SJCRH30 (cell line): Measurements from ENCODE around the gene GPRC5C. TPM values are rescaled to one million over a fixed set of nuclear protein-coding genes. Genes with fewer than 3 reads are reported as not detected.
"Not testable (repeated sequence)": the region's sequence is repeated elsewhere in the genome, so short reads cannot be mapped to it uniquely, and the experiment has no call there.

ENCODE experiments used
- DNase-seq, 2 experiments: peaks; one replicate each; pipeline ENCODE4 v3.0.0-alpha.2; 2015 to 2020
- H3K27ac ChIP-seq: fragments of 250-450 bp; sonication (Bioruptor Pico); 2 replicates; pipeline ENCODE4 v1.5.1; 2020; ENCODE audit warnings: mild to moderate bottlenecking, moderate library complexity
- H3K27me3 ChIP-seq: fragments of 250-450 bp; sonication (Bioruptor Pico); 2 replicates; pipeline ENCODE4 v1.5.1; 2020; ENCODE audit warnings: mild to moderate bottlenecking, moderate library complexity
- H3K36me3 ChIP-seq: fragments of 250-450 bp; sonication (Bioruptor Pico); 2 replicates; pipeline ENCODE4 v1.5.1; 2020; ENCODE audit warnings: mild to moderate bottlenecking, moderate library complexity
- H3K4me1 ChIP-seq: fragments of 250-450 bp; sonication (Bioruptor Pico); 2 replicates; pipeline ENCODE4 v1.5.1; 2020; ENCODE audit warnings: mild to moderate bottlenecking, moderate library complexity
- H3K4me3 ChIP-seq: fragments of 250-450 bp; sonication (Bioruptor Pico); 2 replicates; pipeline ENCODE4 v1.5.1; 2020; ENCODE audit warnings: mild to moderate bottlenecking, moderate library complexity
- H3K9me3 ChIP-seq: fragments of 250-450 bp; sonication (Bioruptor Pico); replicated peaks from 2 replicates; pipeline ENCODE4 v1.5.1; 2020; ENCODE audit warnings: mild to moderate bottlenecking, moderate library complexity
- total RNA-seq: library from RNA; depleted of rRNA; stranded (reverse); fragments of >200 nt; shearing (Covaris generic); gene quantifications from 2 replicates; pipeline ENCODE4 v1.2.3, GENCODE V29; 2014

Gene GPRC5C
- total RNA-seq, 1 experiment from 2014 or later = not detected

GRCh38 chr17:74394977-74395376 is 36.9 kb upstream of the GPRC5C start:
- no peak overlapping the region for H3K4me3 ChIP-seq
- peaks cover 17% of the 10 kb centered on the region; the same call in 1 of the 2 replicates for H3K27me3 ChIP-seq

GRCh38 chr17:74396567-74396966 is 35.3 kb upstream of the GPRC5C start:
- Histone ChIP-seq H3K36me3 (no peaks in the 10 kb centered on the region), H3K9me3 (0 out of 2 replicates have a peak, but pooled peaks cover 4% of the 10 kb centered on the region), H3K27me3 (peaks cover 17% of the 10 kb centered on the region; the same call in 1 of the 2 replicates), H3K27ac (no peak overlapping the region), H3K4me3 (no peak overlapping the region), H3K4me1 (no peaks in the 10 kb centered on the region)
- DNase-seq = no peak

More at GRCh38 chr17:74394977-74395376, 36.9 kb upstream of the GPRC5C start:
- no peaks in the 10 kb centered on the region for H3K36me3 ChIP-seq
- H3K4me1 ChIP-seq = no peaks in the 10 kb centered on the region
- no peak overlapping the region for H3K27ac ChIP-seq
- H3K9me3 ChIP-seq = 0 out of 2 replicates have a peak, but pooled peaks cover 4% of the 10 kb centered on the region
- no peak for DNase-seq

DNA sequence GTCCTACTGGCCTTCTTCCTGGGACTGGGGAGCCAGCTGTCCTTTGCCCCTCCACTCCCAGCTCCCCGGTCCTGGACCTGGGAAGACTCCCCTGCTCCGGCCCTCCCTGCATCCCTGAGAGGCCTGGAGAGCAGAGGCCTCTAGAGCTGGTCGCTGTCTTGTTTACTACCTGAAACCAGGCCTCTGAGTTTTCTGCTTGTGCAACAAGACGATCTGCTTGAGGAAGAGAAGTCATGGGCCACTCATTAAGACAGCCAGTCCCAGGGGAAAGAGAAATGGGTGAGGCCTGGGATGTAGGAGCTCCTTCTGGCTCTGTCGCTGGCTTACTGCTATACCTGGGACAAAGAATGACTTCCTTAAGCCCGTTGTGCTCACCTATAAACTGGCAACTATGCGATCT is 29.8 kb upstream of the GPRC5C start:
- Histone ChIP-seq H3K4me3 (no peak overlapping the region), H3K36me3 (no peaks in the 10 kb centered on the region), H3K9me3 (no peaks in the 10 kb centered on the region), H3K27me3 (peaks cover 3% of the 10 kb centered on the region; the same call in 1 of the 2 replicates), H3K4me1 (no peaks in the 10 kb centered on the region), H3K27ac (no peak overlapping the region)
- DNase-seq = no peak

GRCh38 chr17:74403512-74404137 is 28.3 kb upstream of the GPRC5C start:
- DNase-seq = no peak
- H3K36me3 ChIP-seq = no peaks in the 10 kb centered on the region

DNA sequence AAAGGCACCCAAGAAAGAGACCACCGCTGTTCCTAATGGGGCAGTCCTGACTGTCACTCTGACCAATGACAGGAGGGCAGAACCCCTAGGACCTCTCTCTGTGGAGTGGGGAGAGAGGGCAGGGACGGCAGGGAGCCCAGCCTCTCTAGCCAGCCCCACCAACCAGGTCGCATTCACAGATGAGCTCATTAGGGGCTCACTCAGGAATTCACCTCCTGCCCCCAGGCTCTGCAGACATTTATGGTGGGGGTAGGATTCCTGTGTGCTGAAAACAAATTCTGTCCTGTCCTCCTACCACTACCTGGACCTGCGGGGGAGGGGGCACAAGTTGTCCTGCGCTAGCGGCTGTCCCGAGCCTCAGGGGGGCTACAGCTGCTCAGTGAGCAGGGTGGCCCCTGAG is 27.7 kb upstream of the GPRC5C start:
- Histone ChIP-seq H3K4me1 (no peaks in the 10 kb centered on the region), H3K36me3 (no peaks in the 10 kb centered on the region), H3K9me3 (no peaks in the 10 kb centered on the region), H3K4me3 (no peak overlapping the region), H3K27ac (no peak overlapping the region), H3K27me3 (peaks cover 3% of the 10 kb centered on the region; the same call in 1 of the 2 replicates)
- no peak for DNase-seq

More at GRCh38 chr17:74403512-74404137, 28.3 kb upstream of the GPRC5C start:
- H3K4me1 ChIP-seq = no peaks in the 10 kb centered on the region
- no peaks in the 10 kb centered on the region for H3K9me3 ChIP-seq
- H3K27ac ChIP-seq = no peak overlapping the region
- H3K4me3 ChIP-seq = no peak overlapping the region
- H3K27me3 ChIP-seq = peaks cover 3% of the 10 kb centered on the region; the same call in 1 of the 2 replicates

DNA sequence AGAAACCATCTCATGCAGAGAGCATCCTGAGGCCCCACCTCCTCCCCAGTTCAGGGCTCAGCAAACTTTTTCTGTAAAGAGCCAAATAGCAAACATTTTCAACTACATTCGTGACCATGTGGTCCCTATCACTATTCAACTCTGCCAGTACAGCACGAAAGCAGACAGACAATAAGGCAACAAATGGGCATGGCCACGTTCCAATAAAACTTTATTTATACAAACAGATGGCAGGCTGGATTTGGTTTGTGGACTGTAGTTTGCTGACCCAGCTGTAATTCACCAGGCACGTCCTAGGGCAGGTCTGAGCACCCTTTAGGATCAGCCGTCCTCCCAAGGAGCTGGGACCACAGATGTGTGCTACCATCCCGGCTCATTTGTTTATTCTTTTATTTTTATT is 27.1 kb upstream of the GPRC5C start:
- peaks cover 3% of the 10 kb centered on the region; the same call in 1 of the 2 replicates for H3K27me3 ChIP-seq
- DNase-seq = no peak
- no peaks in the 10 kb centered on the region for H3K9me3 ChIP-seq
- H3K4me1 ChIP-seq = no peaks in the 10 kb centered on the region
- no peaks in the 10 kb centered on the region for H3K36me3 ChIP-seq
- H3K27ac ChIP-seq = no peak overlapping the region
- H3K4me3 ChIP-seq = no peak overlapping the region

DNA sequence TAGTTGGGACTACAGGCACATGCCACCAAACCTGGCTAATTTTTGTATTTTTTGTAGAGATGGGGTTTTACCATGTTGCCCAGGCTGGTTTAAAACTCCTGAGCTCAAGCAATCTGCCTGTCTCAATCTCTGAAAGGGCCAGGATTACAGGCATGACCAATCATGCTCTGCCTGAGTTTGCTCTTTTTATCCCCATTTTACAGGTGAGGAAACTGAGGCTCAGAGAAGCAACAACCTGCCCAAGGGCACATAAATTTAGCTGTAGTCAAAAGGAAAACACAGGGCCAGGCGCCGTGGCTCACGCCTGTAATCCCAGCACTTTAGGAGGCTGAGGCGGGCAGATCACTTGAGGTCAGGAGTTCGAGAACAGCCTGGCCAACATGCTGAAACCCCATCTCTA is 26.6 kb upstream of the GPRC5C start:
- not testable (repeated sequence) for DNase-seq, H3K27ac ChIP-seq, H3K27me3 ChIP-seq, H3K9me3 ChIP-seq, H3K36me3 ChIP-seq, H3K4me3 ChIP-seq, H3K4me1 ChIP-seq

DNA sequence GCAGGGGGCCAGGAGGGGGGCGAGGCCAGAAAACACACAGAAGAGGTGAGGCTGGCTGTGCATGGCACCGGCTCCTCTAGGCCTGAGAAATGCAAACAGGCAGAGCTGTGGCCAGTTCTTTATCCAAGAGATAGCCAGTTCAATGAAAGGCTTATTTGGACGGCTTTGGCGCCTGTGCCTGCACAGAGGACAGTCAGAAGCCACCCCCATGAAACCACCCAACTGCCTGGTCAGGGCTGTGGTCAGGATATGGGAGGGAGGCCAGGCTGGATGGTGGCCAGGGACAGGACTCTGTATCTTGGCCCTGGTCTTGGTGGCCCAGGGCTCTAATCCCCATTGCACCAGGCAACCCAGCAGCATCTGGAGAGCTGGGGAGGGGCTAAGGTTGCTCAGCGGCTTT is 24.5 kb upstream of the GPRC5C start:
- H3K27ac ChIP-seq = no peak overlapping the region
- H3K36me3 ChIP-seq = no peaks in the 10 kb centered on the region; the same call in 1 of the 2 replicates
- no peak overlapping the region for H3K4me3 ChIP-seq
- peaks cover 15% of the 10 kb centered on the region for H3K27me3 ChIP-seq
- no peaks in the 10 kb centered on the region for H3K4me1 ChIP-seq
- no peaks in the 10 kb centered on the region for H3K9me3 ChIP-seq
- no peak for DNase-seq

DNA sequence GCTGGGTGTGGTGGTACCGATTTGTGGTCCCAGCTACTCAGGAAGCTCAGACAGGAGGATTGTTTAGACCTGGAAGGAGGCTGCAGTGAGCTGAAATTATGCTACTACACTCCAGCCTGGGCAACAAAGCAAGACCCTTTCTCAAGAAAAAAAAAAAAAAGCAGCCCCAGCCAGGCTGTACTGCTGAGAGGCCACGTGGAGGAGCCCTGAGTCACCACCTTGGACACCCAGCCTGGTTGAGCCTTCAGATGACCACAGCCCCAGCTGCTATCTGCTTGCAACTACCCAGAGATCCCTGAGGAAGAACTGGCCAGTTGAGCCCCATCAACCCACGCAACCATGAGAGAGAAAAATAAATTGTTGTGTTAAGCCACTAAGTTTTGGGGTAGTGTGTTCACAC is 23.6 kb upstream of the GPRC5C start:
- peak; percentile 25 to 31 for DNase-seq
- H3K36me3 ChIP-seq = no peaks in the 10 kb centered on the region; the same call in 1 of the 2 replicates
- H3K27ac ChIP-seq = no peak overlapping the region
- peaks cover 12% of the 10 kb centered on the region for H3K27me3 ChIP-seq
- H3K9me3 ChIP-seq = no peaks in the 10 kb centered on the region
- H3K4me1 ChIP-seq = no peaks in the 10 kb centered on the region
- no peak overlapping the region for H3K4me3 ChIP-seq

GRCh38 chr17:74408815-74409214 is 23.1 kb upstream of the GPRC5C start:
- no peaks in the 10 kb centered on the region; the same call in 1 of the 2 replicates for H3K36me3 ChIP-seq
- H3K9me3 ChIP-seq = no peaks in the 10 kb centered on the region
- no peak overlapping the region for H3K4me3 ChIP-seq
- no peak for DNase-seq
- no peaks in the 10 kb centered on the region for H3K4me1 ChIP-seq
- no peak overlapping the region for H3K27ac ChIP-seq
- H3K27me3 ChIP-seq = peaks cover 12% of the 10 kb centered on the region

GRCh38 chr17:74410001-74410443 is 21.9 kb upstream of the GPRC5C start:
- H3K4me1 ChIP-seq = no peaks in the 10 kb centered on the region
- no peak for DNase-seq
- H3K36me3 ChIP-seq = no peaks in the 10 kb centered on the region; the same call in 1 of the 2 replicates
- no peak overlapping the region for H3K4me3 ChIP-seq
- H3K27me3 ChIP-seq = peaks cover 12% of the 10 kb centered on the region
- no peak overlapping the region for H3K27ac ChIP-seq
- no peaks in the 10 kb centered on the region for H3K9me3 ChIP-seq

- H3K4me3 ChIP-seq = no peak overlapping the region
- H3K27ac ChIP-seq = no peak overlapping the region
- H3K27me3 ChIP-seq = peaks cover 12% of the 10 kb centered on the region
- no peaks in the 10 kb centered on the region for H3K9me3 ChIP-seq
- DNase-seq = no peak
- H3K4me1 ChIP-seq = no peaks in the 10 kb centered on the region
- no peaks in the 10 kb centered on the region; the same call in 1 of the 2 replicates for H3K36me3 ChIP-seq
Measured at GRCh38 chr17:74412581-74412980, 19.3 kb upstream of the GPRC5C start.

- no peak overlapping the region for H3K27ac ChIP-seq
- no peak overlapping the region for H3K4me3 ChIP-seq
- H3K9me3 ChIP-seq = no peaks in the 10 kb centered on the region
- no peaks in the 10 kb centered on the region; the same call in 1 of the 2 replicates for H3K36me3 ChIP-seq
- no peak for DNase-seq
- no peaks in the 10 kb centered on the region for H3K4me1 ChIP-seq
- peaks cover 12% of the 10 kb centered on the region for H3K27me3 ChIP-seq
Measured at GRCh38 chr17:74413491-74413890, 18.4 kb upstream of the GPRC5C start.

GRCh38 chr17:74414510-74414909 is 17.4 kb upstream of the GPRC5C start:
- Histone ChIP-seq H3K27me3 (peaks cover 12% of the 10 kb centered on the region), H3K36me3 (no peaks in the 10 kb centered on the region; the same call in 1 of the 2 replicates), H3K4me1 (no peaks in the 10 kb centered on the region), H3K4me3 (no peak overlapping the region), H3K9me3 (no peaks in the 10 kb centered on the region), H3K27ac (no peak overlapping the region)
- no peak for DNase-seq

- DNase-seq = no peak
- Histone ChIP-seq H3K4me3 (no peak overlapping the region), H3K27ac (no peak overlapping the region), H3K4me1 (no peaks in the 10 kb centered on the region), H3K36me3 (no peaks in the 10 kb centered on the region; the same call in 1 of the 2 replicates), H3K27me3 (peaks cover 7% of the 10 kb centered on the region), H3K9me3 (no peaks in the 10 kb centered on the region)
Measured at GRCh38 chr17:74415608-74416396, 16.1 kb upstream of the GPRC5C start.
